GM21529 (cell line): Measurements from ENCODE around the gene SMIM43.
A peak's percentile ranks its signal among the peaks of the same experiment; 100 is the strongest.
"Not testable (repeated sequence)": the region's sequence is repeated elsewhere in the genome, so short reads cannot be mapped to it uniquely, and the experiment has no call there.

ENCODE experiments used
- ATAC-seq: cut with Tn5 transposase; IDR thresholded peaks from one replicate; pipeline ENCODE4 v1.9.1; 2021; ENCODE audit not compliant: unreplicated experiment

SMIM43 gene

DNA sequence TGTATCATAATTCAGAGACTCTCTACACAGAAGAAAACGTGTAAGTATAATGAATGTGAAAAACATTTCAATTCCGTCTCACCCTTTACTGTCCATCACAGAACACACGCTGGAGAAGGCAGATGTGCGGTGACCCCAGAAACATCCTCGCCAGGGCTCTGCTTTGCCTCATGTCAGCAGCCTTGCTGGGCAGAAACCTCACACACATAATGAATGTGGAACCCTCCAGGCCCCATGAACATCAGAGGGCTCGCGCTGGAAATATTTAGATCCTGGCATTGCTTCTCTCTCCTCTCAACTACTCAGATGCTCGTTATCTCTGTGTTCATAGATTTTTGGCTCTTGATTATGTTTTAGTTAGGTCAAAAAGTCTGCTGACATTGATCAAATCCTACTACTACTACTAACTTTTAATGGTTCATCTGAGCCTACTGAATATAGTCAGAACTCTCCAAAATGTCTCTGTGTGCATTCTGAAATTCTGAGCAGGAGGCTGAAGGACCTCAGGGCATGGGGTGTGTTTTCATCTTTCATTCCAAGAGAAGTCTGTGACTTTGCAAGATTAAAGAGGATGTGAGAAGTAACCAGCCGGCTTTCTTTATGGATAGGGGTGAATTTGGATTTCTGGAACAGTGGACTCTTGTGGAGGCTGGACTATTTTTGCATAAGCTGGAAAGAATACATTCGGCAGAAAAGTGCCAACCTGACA is 27.0 kb downstream of the SMIM43 start:
- ATAC-seq = no peak

- no peak for ATAC-seq
Observed at GRCh38 chr4:121736735-121737351, 28.1 kb downstream of the SMIM43 start.

DNA sequence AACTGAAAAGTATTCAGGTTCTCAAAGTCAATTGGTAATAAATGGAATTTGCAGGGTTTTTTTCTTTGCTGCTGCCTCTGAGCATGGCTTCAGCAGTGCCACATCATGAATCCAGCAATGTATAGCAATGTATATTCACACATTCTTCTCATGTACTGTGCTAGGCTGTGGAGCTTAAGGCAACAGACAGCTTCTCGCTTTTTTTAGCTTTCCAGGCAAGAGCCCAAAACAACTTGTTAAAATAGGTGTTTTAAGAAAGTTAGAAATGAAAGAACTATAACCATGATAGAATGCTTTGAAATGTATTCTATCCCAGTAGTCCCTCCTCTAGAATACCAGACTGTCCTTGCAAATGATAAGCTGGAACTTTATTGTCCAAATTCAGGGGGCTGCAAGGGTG is 30.4 kb downstream of the SMIM43 start:
- no peak for ATAC-seq

DNA sequence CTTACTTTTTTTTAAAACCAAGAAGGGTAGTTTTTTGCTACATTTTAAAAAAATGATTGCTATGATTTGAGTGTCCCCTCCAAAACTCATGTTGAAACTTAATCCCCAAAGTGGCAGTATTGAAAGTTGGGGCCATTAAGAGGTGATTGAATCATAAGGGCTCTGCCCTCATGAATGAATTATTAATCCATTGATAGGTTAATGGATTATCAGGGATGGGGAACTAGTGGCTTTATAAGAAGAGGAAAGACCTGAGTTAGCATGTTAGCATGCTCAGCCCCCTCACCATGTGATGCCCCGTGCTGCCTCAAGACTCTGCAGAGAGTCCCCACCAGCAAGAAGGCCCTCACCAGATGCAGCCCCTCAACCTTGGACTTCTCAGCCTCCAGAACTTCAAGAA is 31.0 kb downstream of the SMIM43 start:
- no peak for ATAC-seq

DNA sequence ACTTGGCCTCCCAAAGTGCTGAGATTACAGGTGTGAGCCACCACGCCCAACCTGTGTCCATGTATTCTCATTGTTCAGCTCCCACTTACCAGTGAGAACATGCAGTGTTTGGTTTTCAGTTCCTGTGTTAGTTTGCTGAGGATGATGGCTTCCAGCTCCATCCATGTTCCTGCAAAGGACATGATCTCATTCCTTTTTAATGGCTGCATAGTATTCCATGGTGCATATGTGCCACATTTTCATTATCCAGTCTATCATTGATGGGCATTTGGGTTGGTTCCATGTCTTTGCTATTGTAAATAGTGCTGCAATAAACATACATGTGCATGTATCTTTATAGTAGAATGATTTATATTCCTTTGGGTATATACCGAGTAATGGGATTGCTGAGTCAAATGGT is 35.2 kb downstream of the SMIM43 start:
- ATAC-seq = not testable (repeated sequence)

GRCh38 chr4:121728798-121729226 is 36.2 kb downstream of the SMIM43 start:
- no peak for ATAC-seq

- no peak for ATAC-seq
Observed at GRCh38 chr4:121728066-121728465, 36.9 kb downstream of the SMIM43 start.

DNA sequence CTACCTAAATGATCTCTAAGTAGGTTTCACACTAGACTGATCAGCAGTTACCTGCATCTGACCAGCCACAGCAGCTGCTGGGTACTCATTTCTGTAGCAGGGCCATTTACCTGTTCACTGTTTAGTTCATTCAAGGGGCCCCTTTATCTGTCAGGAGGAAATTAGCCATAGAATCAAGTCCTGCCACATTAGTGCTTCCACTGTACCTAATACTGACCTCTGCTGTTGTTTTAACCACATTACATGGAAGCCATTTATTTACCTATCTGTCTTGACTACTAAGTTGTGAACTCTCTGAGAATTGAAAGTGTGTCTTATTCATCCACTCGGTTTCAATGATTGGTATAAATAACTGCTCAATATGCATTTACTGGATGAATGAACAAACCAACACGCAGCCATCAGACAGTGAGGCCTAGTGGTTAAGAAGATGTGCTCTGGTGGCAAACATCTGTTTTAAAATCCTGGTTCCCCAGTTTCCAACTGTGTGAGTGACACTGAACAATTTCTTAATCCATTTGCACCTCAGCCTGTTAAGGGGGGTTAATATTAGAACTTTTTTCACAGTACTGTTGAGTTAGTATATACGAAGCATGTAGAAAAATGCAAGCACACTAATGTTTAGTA is 38.2 kb downstream of the SMIM43 start:
- ATAC-seq = peak; percentile 99

GRCh38 chr4:121724671-121725070 is 40.3 kb downstream of the SMIM43 start:
- no peak for ATAC-seq

DNA sequence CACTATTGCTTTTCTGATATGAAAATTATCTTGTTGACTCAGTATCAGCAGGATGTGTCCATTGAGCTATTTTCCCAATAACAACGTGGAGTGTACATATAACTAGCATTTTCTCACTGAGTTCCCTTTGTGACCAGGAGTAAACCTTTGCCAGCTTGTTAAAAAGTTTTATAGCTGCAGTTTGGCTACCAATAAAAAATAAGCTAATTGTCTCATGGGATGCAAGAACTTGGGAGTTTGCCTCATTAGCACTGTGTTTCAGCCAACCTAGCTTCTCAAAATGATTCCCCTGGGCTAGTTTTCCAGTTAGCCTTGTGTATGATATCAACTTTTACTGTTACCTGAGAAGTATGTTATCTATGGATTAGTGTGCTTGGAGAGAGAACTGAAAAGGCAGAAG is 43.3 kb downstream of the SMIM43 start:
- no peak for ATAC-seq

GRCh38 chr4:121720109-121720508 is 44.9 kb downstream of the SMIM43 start:
- no peak for ATAC-seq

- no peak for ATAC-seq
Observed at GRCh38 chr4:121717680-121718237, 47.2 kb downstream of the SMIM43 start.

DNA sequence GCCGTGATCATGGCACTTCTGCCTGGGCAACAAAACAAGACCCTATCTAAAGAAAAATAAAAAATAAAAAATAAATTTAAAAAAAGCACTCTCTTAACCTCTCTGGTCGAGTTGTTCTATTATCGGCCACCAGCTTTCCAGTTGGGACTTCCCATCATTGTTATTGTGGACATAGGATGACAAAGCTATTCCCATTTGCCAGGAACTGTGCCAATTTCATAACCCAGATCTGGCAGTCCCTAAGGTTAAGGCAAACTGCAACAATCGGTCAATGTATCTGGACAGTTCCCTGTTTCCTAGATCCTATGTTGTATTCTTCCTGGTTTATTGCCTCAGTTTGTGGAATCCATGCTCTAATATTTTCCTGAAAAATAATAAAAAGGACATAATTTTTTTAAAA is 50.4 kb downstream of the SMIM43 start:
- ATAC-seq = no peak

GRCh38 chr4:121712783-121713182 is 52.2 kb downstream of the SMIM43 start:
- ATAC-seq = no peak

DNA sequence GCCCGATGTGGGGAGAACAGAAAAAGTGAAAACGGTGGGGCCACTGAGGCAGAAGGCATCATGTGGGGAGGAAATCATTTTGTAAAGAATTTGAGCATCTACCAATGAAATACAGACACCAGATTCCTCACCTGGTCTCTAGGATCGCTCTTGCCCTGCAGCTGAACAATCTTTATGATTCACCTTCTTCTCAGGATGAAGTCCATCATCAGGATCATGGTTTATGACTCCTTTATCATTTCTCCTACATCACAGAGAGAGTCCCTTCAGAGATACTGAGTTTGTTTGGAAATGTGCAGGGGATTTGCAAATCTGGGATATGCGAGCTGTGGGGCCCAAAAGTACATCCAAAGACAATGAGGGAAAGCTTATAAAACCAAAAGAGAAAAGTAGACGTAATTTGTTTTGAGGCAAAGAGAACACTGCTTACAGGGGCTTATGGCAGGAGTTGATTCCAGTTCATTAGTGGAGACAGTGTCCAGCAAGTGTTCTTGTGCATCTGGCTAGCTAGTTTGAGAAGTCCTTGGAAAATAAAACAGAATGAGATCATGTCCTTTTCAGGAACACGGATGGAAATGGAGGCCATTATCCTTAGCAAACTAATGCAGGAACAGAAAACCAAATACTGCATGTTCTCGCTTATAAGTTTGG is 52.8 kb downstream of the SMIM43 start:
- no peak for ATAC-seq

- peak; percentile 97 for ATAC-seq
Observed at GRCh38 chr4:121711263-121712000, 53.5 kb downstream of the SMIM43 start.

DNA sequence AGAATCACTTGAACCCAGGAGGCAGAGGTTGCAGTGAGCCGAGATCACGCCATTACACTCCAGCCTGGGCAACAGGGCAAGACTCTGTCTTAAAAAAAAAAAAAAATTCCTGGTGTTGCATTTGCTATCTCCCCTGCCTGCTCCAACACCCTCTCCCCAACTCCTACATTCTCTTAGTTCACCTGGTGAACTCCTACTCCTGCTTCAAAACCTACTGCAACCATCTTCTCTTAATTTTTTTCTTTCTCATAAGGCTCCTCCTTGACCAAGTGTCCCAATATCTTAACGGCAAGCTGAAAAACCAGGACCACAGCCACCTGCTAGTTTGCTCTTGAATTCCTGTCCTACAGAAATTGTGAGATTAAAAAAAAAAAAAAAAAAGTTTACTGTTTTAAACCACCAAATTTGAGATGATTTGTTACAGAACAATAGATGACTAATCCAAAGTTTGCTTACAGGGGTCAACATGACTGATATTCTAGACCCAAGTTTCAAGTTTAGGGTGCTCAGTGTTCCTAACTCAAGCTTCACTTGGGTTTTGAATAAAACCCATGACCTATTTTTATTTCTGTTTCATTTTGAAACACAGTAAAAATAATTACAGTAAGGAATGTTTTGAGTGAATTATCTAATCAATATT is 55.1 kb downstream of the SMIM43 start:
- no peak for ATAC-seq
